K562 (cell line): ENCODE data around the gene DBP. TPM values are rescaled to one million over a fixed set of nuclear protein-coding genes. Genes with fewer than 3 reads are reported as not detected.

Experiments
- ATF3 ChIP-seq, 2 experiments: fragments of 450-650 bp in 1 of 2; sonication (generic) in 1 of 2; formaldehyde crosslinking in 1 of 2; IDR thresholded peaks in 1 of 2; conservative IDR thresholded peaks in 1 of 2; 2 replicates each; pipeline versions ENCODE4 v1.6.1 to v1.8.1; 2016 to 2023; ENCODE audit warnings: mild to moderate bottlenecking in 2 of 2, moderate library complexity in 2 of 2, inconsistent platforms in 1 of 2, missing genetic modification reagents in 1 of 2
- CBX2 ChIP-seq: fragments of 200-600 bp; sonication (generic); IDR thresholded peaks from one replicate; pipeline ENCODE4 v1.6.1; 2012; ENCODE audit warnings: mild to moderate bottlenecking, low read length, inconsistent platforms; ENCODE audit not compliant: insufficient read depth, poor library complexity, severe bottlenecking
- CBX3 ChIP-seq, 2 experiments: IDR thresholded peaks; 1 replicate in 1 of 2; 2 replicates in 1 of 2; pipeline ENCODE4 v1.6.1; 2012; ENCODE audit warnings: inconsistent platforms in 2 of 2, low read length in 2 of 2, borderline replicate concordance in 1 of 2, control low read depth in 1 of 2
- DEAF1 ChIP-seq: fragments of 450-650 bp; formaldehyde crosslinking; IDR thresholded peaks from 2 replicates; pipeline ENCODE4 v1.4.0; 2020; ENCODE audit warnings: mild to moderate bottlenecking, moderate library complexity
- GATAD2B ChIP-seq: fragments of 450-650 bp; IDR thresholded peaks from 2 replicates; pipeline ENCODE4 v1.6.1; 2017; ENCODE audit warnings: mild to moderate bottlenecking, borderline replicate concordance
- JUN ChIP-seq, 2 experiments: sonication (generic) in 1 of 2; formaldehyde crosslinking in 1 of 2; IDR thresholded peaks; 2 replicates each; pipeline versions ENCODE4 v1.6.1 to v1.8.0; 2012 to 2022; ENCODE audit warnings: borderline replicate concordance in 2 of 2, mild to moderate bottlenecking in 2 of 2, improper control_type of control experiment in 1 of 2, low read depth in 1 of 2, low read length in 1 of 2, missing genetic modification reagents in 1 of 2
- KLF1 ChIP-seq: fragments of 450-650 bp; IDR thresholded peaks from 2 replicates; pipeline ENCODE4 v1.6.1; 2016; ENCODE audit warnings: missing genetic modification characterization, missing compliant biosample characterization
- KLF6 ChIP-seq: fragments of 250-450 bp; sonication (Bioruptor Pico); IDR thresholded peaks from 2 replicates; pipeline ENCODE4 v1.4.0; 2020; ENCODE audit warnings: mild to moderate bottlenecking, moderate library complexity, borderline replicate concordance
- LEF1 ChIP-seq: fragments of 450-650 bp; IDR thresholded peaks from 2 replicates; pipeline ENCODE4 v1.6.1; 2016; ENCODE audit warnings: mild to moderate bottlenecking
- NCOA1 ChIP-seq: fragments of 450-650 bp; IDR thresholded peaks from 2 replicates; pipeline ENCODE4 v1.6.1; 2016; ENCODE audit warnings: low read depth
- NR2C1 ChIP-seq, 2 experiments: fragments of 450-650 bp; IDR thresholded peaks; 2 replicates each; pipeline ENCODE4 v1.6.1; 2017; ENCODE audit warnings: mild to moderate bottlenecking in 2 of 2, antibody characterized with exemption in 1 of 2, inconsistent platforms in 1 of 2, missing compliant biosample characterization in 1 of 2, missing genetic modification characterization in 1 of 2
- PCBP1 ChIP-seq: fragments of 200-400 bp; formaldehyde crosslinking; IDR thresholded peaks from 2 replicates; pipeline ENCODE4 v1.6.1; 2018; ENCODE audit warnings: mild to moderate bottlenecking, low read depth, low read length; ENCODE audit not compliant: poor library complexity, severe bottlenecking
- PURB ChIP-seq: sonication (generic); formaldehyde crosslinking; IDR thresholded peaks from 2 replicates; pipeline ENCODE4 v1.9.0; 2021; ENCODE audit warnings: low read depth, mild to moderate bottlenecking, missing genetic modification reagents
- RBBP5 ChIP-seq: fragments of 200-600 bp; sonication (generic); IDR thresholded peaks from 2 replicates; pipeline ENCODE4 v1.6.1; 2012; ENCODE audit warnings: borderline replicate concordance, mild to moderate bottlenecking, low read length, control low read depth, inconsistent platforms; ENCODE audit not compliant: insufficient read depth, poor library complexity, severe bottlenecking
- polyA plus RNA-seq, 8 experiments: library from polyadenylated mRNA; depleted of rRNA in 4 of 8; stranded (reverse) in 5 of 8; unstranded in 3 of 8; fragments of >200 nt; fragmentation: Nextera tagmentation in 2 of 8; fragmentation: Illumina TruSeq in 1 of 8; extraction: Ambion mirVana in 2 of 8; extraction: Trizol in 1 of 8; gene quantifications; 2 replicates each; pipeline versions ENCODE4 v1.2.1 to v1.2.3, GENCODE V29; 2011 to 2014; ENCODE audit warnings: inconsistent platforms in 1 of 8, missing spikeins in 1 of 8
- total RNA-seq, 7 experiments: library from RNA; depleted of rRNA in 6 of 7; stranded (reverse); fragments of >200 nt in 6 of 7; fragmentation: Illumina TruSeq in 2 of 7; extraction: Trizol in 2 of 7; gene quantifications; 2 replicates each; pipeline versions ENCODE4 v1.2.1 to v1.2.3, GENCODE V29; 2011 to 2021; ENCODE audit warnings: low replicate concordance in 1 of 7
- TF ChIP-seq, protein P1 (sequence below): fragments of 250-450 bp; sonication (Bioruptor Pico); IDR thresholded peaks from 2 replicates; pipeline ENCODE4 v1.4.0; 2020

The DBP gene
- total and polyA plus RNA-seq, 9 of the 15 experiments (the other 6 are each of a cell fraction or from before 2014, with no cell fraction given) = 0.25 to 5.5 (median 1.8) TPM

- TF ChIP-seq, protein P1, sequence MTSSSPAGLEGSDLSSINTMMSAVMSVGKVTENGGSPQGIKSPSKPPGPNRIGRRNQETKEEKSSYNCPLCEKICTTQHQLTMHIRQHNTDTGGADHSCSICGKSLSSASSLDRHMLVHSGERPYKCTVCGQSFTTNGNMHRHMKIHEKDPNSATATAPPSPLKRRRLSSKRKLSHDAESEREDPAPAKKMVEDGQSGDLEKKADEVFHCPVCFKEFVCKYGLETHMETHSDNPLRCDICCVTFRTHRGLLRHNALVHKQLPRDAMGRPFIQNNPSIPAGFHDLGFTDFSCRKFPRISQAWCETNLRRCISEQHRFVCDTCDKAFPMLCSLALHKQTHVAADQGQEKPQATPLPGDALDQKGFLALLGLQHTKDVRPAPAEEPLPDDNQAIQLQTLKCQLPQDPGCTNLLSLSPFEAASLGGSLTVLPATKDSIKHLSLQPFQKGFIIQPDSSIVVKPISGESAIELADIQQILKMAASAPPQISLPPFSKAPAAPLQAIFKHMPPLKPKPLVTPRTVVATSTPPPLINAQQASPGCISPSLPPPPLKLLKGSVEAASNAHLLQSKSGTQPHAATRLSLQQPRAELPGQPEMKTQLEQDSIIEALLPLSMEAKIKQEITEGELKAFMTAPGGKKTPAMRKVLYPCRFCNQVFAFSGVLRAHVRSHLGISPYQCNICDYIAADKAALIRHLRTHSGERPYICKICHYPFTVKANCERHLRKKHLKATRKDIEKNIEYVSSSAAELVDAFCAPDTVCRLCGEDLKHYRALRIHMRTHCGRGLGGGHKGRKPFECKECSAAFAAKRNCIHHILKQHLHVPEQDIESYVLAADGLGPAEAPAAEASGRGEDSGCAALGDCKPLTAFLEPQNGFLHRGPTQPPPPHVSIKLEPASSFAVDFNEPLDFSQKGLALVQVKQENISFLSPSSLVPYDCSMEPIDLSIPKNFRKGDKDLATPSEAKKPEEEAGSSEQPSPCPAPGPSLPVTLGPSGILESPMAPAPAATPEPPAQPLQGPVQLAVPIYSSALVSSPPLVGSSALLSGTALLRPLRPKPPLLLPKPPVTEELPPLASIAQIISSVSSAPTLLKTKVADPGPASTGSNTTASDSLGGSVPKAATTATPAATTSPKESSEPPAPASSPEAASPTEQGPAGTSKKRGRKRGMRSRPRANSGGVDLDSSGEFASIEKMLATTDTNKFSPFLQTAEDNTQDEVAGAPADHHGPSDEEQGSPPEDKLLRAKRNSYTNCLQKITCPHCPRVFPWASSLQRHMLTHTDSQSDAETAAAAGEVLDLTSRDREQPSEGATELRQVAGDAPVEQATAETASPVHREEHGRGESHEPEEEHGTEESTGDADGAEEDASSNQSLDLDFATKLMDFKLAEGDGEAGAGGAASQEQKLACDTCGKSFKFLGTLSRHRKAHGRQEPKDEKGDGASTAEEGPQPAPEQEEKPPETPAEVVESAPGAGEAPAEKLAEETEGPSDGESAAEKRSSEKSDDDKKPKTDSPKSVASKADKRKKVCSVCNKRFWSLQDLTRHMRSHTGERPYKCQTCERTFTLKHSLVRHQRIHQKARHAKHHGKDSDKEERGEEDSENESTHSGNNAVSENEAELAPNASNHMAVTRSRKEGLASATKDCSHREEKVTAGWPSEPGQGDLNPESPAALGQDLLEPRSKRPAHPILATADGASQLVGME (CRISPR knock-in tag) = no peak
- TF ChIP-seq CBX2 (no peak), NR2C1 (IDR thresholded peaks at IDR 0.05) (peak; percentile 91), NR2C1 (tag; IDR thresholded peaks at IDR 0.05) (peak; percentile 83), ATF3 (IDR thresholded peaks at IDR 0.05) (peak; percentile 73; the same call in 1 of the 2 replicates), ATF3 (CRISPR knock-in tag; conservative IDR thresholded peaks at IDR 0.05) (peak; percentile 87; the same call in 1 of the 2 replicates), JUN (IDR thresholded peaks at IDR 0.05; ENCODE audit: borderline replicate concordance, low read depth, low read length) (peak; percentile 63; the same call in 1 of the 2 replicates), JUN (CRISPR knock-in tag; IDR thresholded peaks at IDR 0.05; ENCODE audit: borderline replicate concordance) (0 out of 2 replicates have a peak, but pooled peaks have one; percentile 65), DEAF1 (no peak), CBX3 (IDR thresholded peaks at IDR 0.05; ENCODE audit: borderline replicate concordance in 1 of 2, low read length in 2 of 2) (peak in 1 of 2 experiments; percentile 91; a peak in 2 of 3 replicates), GATAD2B (no peak; the same call in 1 of the 2 replicates), PURB (CRISPR knock-in tag) (no peak), KLF6 (CRISPR knock-in tag) (no peak), NCOA1 (no peak), RBBP5 (peak; percentile 99), LEF1 (no peak), KLF1 (tag) (peak; percentile 70), PCBP1 (peak; percentile 92)
These were observed 18.1 kb downstream of the DBP start, which contains the start of the genes RPL18 and SPHK2 (continued) for GRCh38 chr19:48618916-48619691.
